Measurements from ENCODE around the gene QKI.

The QKI gene

GRCh38 chr6:163490826-163491577 is 76.5 kb downstream of the QKI start:
- DNase-seq = no peak

GRCh38 chr6:163491737-163492300 is 77.3 kb downstream of the QKI start:
- DNase-seq = no peak

- no peak for DNase-seq
Measured at GRCh38 chr6:163494279-163494727, 79.8 kb downstream of the QKI start.

GRCh38 chr6:163496205-163496604 is 81.7 kb downstream of the QKI start:
- DNase-seq = no peak

- no peak for DNase-seq
Measured at GRCh38 chr6:163500105-163500504, 85.6 kb downstream of the QKI start.

- no peak for DNase-seq
Measured at GRCh38 chr6:163501026-163501425, 86.5 kb downstream of the QKI start.

- no peak for DNase-seq
Measured at GRCh38 chr6:163501439-163501838, 86.9 kb downstream of the QKI start.

GRCh38 chr6:163504984-163505640 is 90.6 kb downstream of the QKI start:
- DNase-seq = no peak

- no peak for DNase-seq
Measured at GRCh38 chr6:163507965-163508364, 93.4 kb downstream of the QKI start.

- DNase-seq = no peak
Measured at GRCh38 chr6:163513003-163513402, 98.5 kb downstream of the QKI start.

GRCh38 chr6:163513570-163514166 is 99.2 kb downstream of the QKI start:
- DNase-seq = no peak

GRCh38 chr6:163516908-163517307 is 102.4 kb downstream of the QKI start:
- no peak for DNase-seq

- no peak for DNase-seq
Measured at GRCh38 chr6:163520956-163521355, 106.4 kb downstream of the QKI start.

GRCh38 chr6:163522033-163522432 is 107.5 kb downstream of the QKI start:
- DNase-seq = no peak

GRCh38 chr6:163525926-163526325 is 111.4 kb downstream of the QKI start:
- no peak for DNase-seq

GRCh38 chr6:163526346-163526745 is 111.8 kb downstream of the QKI start:
- no peak for DNase-seq

GRCh38 chr6:163527291-163527690 is 112.8 kb downstream of the QKI start:
- no peak for DNase-seq

- DNase-seq = no peak
Measured at GRCh38 chr6:163529605-163530004, 115.1 kb downstream of the QKI start.

GRCh38 chr6:163530406-163530805 is 115.9 kb downstream of the QKI start:
- no peak for DNase-seq

- DNase-seq = no peak
Measured at GRCh38 chr6:163531122-163531521, 116.6 kb downstream of the QKI start.

GRCh38 chr6:163532526-163533078 is 118.1 kb downstream of the QKI start:
- DNase-seq = no peak

GRCh38 chr6:163533443-163533842 is 118.9 kb downstream of the QKI start:
- DNase-seq = no peak

- DNase-seq = no peak
Measured at GRCh38 chr6:163536770-163537169, 122.3 kb downstream of the QKI start.

- no peak for DNase-seq
Measured at GRCh38 chr6:163538331-163538730, 123.8 kb downstream of the QKI start.

All from NK-92 treated with Interleukin-12 subunit alpha and Interleukin-12 subunit beta, amount 100 ng/mL, for 24 hours (cell line).